NCI-H2171 treated with DMSO at 0.1 percent for 48 hours (cell line): Measurements from ENCODE around the gene ANKS4B.
"Not testable (repeated sequence)": the region's sequence is repeated elsewhere in the genome, so short reads cannot be mapped to it uniquely, and the experiment has no call there.

ENCODE experiments used
- DNase-seq: peaks from one replicate; lab custom pipeline; 2025; lab: John Stamatoyannopoulos, UW

ANKS4B gene

GRCh38 chr16:21233521-21234150 lies at the start of gene ANKS4B:
Gene ANKS4B (plus strand): TSS chr16:21233699. CDS start chr16:21233738, 39 bp downstream.
- DNase-seq = no peak

GRCh38 chr16:21183995-21184394 lies 49.5 kb upstream of the ANKS4B start:
- no peak for DNase-seq

GRCh38 chr16:21184834-21185233 lies 48.7 kb upstream of the ANKS4B start:
- DNase-seq = no peak

GRCh38 chr16:21185659-21186325 lies 47.7 kb upstream of the ANKS4B start:
- DNase-seq = no peak

- DNase-seq = no peak
These were observed 47.2 kb upstream of the ANKS4B start for GRCh38 chr16:21186326-21186691.

- DNase-seq = no peak
These were observed 44.2 kb upstream of the ANKS4B start for GRCh38 chr16:21189311-21189710.

GRCh38 chr16:21190013-21190412 lies 43.5 kb upstream of the ANKS4B start:
- DNase-seq = no peak

GRCh38 chr16:21190599-21190998 lies 42.9 kb upstream of the ANKS4B start:
- DNase-seq = no peak

- DNase-seq = no peak
These were observed 40.5 kb upstream of the ANKS4B start for GRCh38 chr16:21192991-21193390.

GRCh38 chr16:21194771-21195301 lies 38.7 kb upstream of the ANKS4B start:
- no peak for DNase-seq

- DNase-seq = not testable (repeated sequence)
These were observed 38.2 kb upstream of the ANKS4B start for GRCh38 chr16:21195330-21195729.

GRCh38 chr16:21197112-21197511 lies 36.4 kb upstream of the ANKS4B start:
- DNase-seq = no peak

- DNase-seq = no peak
These were observed 35.9 kb upstream of the ANKS4B start for GRCh38 chr16:21197621-21198020.

- no peak for DNase-seq
These were observed 33.8 kb upstream of the ANKS4B start for GRCh38 chr16:21199607-21200218.

GRCh38 chr16:21203155-21203797 lies 30.2 kb upstream of the ANKS4B start:
- DNase-seq = no peak

GRCh38 chr16:21205303-21205702 lies 28.2 kb upstream of the ANKS4B start:
- no peak for DNase-seq

- no peak for DNase-seq
These were observed 26.9 kb upstream of the ANKS4B start for GRCh38 chr16:21206550-21206949.

GRCh38 chr16:21208446-21209230 lies 24.9 kb upstream of the ANKS4B start:
- DNase-seq = no peak

- DNase-seq = no peak
These were observed 22.0 kb upstream of the ANKS4B start, which contains the start of gene ZP2 for GRCh38 chr16:21211486-21211885. Gene ZP2 (minus strand): TSS chr16:21211574. CDS start chr16:21211547, 27 bp downstream.

- no peak for DNase-seq
These were observed 19.4 kb upstream of the ANKS4B start for GRCh38 chr16:21214086-21214485.

- no peak for DNase-seq
These were observed 16.4 kb upstream of the ANKS4B start for GRCh38 chr16:21217121-21217520.

GRCh38 chr16:21218153-21218552 lies 15.3 kb upstream of the ANKS4B start:
- no peak for DNase-seq
